SU-DHL-6 (cell line): ENCODE measurements around the gene HS6ST2.

Experiments used
- H2AFZ ChIP-seq: fragments of 200-600 bp; sonication (generic); 2 replicates; pipeline ENCODE4 v1.6.1; 2014; ENCODE audit warnings: low read depth, mild to moderate bottlenecking, moderate library complexity, mixed read lengths, antibody characterized with exemption, low read length; ENCODE audit not compliant: severe bottlenecking
- H3F3A ChIP-seq: fragments of 200-600 bp; shearing (Covaris generic); 2 replicates; pipeline ENCODE4 v1.6.0; 2016; ENCODE audit warnings: antibody characterized with exemption, mild to moderate bottlenecking; ENCODE audit not compliant: insufficient read depth
- H3K27ac ChIP-seq: fragments of 200-600 bp; sonication (generic); 2 replicates; pipeline ENCODE4 v1.5.1; 2016; ENCODE audit warnings: low read depth, mild to moderate bottlenecking, low read length, moderate library complexity, mixed read lengths
- H3K27me3 ChIP-seq: fragments of 200-600 bp; sonication (generic), shearing (Covaris generic); 2 replicates; pipeline ENCODE4 v1.6.0; 2014; ENCODE audit warnings: mild to moderate bottlenecking, low read length
- H3K36me3 ChIP-seq: fragments of 200-600 bp; sonication (generic); 2 replicates; pipeline ENCODE4 v1.6.1; 2014; ENCODE audit warnings: mild to moderate bottlenecking, low read length, mixed read lengths
- H3K4me2 ChIP-seq: fragments of 300-600, 200-600 bp; shearing (Covaris generic), sonication (generic); 2 replicates; pipeline ENCODE4 v1.6.0; 2014; ENCODE audit warnings: low read length, low read depth, mild to moderate bottlenecking; ENCODE audit not compliant: poor library complexity, severe bottlenecking
- H3K4me3 ChIP-seq: fragments of 200-600 bp; sonication (generic); 2 replicates; pipeline ENCODE4 v1.5.1; 2014; ENCODE audit warnings: antibody characterized with exemption, low read length, mild to moderate bottlenecking, mixed read lengths; ENCODE audit not compliant: insufficient read depth, poor library complexity, severe bottlenecking
- H3K79me2 ChIP-seq: fragments of 200-600 bp; sonication (generic); 2 replicates; pipeline ENCODE4 v1.6.1; 2014; ENCODE audit warnings: mild to moderate bottlenecking, low read length, moderate library complexity; ENCODE audit not compliant: insufficient read depth
- H3K9ac ChIP-seq: fragments of 200-600 bp; sonication (generic); 2 replicates; pipeline ENCODE4 v1.7.0; 2014; ENCODE audit warnings: mild to moderate bottlenecking, low read length
- H3K9me2 ChIP-seq: fragments of 200-600 bp; sonication (generic); replicated peaks from 2 replicates; pipeline ENCODE4 v1.6.1; 2014; ENCODE audit warnings: low read length; ENCODE audit not compliant: insufficient read depth
- H3K9me3 ChIP-seq: fragments of 200-600 bp; sonication (generic); 2 replicates; pipeline ENCODE4 v1.6.1; 2014; ENCODE audit warnings: low read length, mixed read lengths; ENCODE audit not compliant: insufficient read depth
- H4K20me1 ChIP-seq: fragments of 200-600 bp; sonication (generic); 2 replicates; pipeline ENCODE4 v1.6.1; 2014; ENCODE audit warnings: low read depth, mild to moderate bottlenecking, antibody characterized with exemption, low read length, moderate library complexity, mixed read lengths
- EZH2phosphoT487 ChIP-seq: fragments of 200-600 bp; sonication (generic), shearing (Covaris generic); conservative IDR thresholded peaks from 2 replicates; pipeline ENCODE4 v1.6.1; 2018; ENCODE audit warnings: mild to moderate bottlenecking, antibody characterized with exemption, low read length, moderate library complexity, mixed read lengths
- TF ChIP-seq, protein P1 (sequence below): fragments of 200-600 bp; sonication (generic); IDR thresholded peaks from one replicate; pipeline ENCODE4 v1.5.1; 2017; ENCODE audit warnings: antibody characterized with exemption, mild to moderate bottlenecking, low read length, moderate library complexity; ENCODE audit not compliant: insufficient read depth, poor library complexity, severe bottlenecking

Gene HS6ST2

DNA sequence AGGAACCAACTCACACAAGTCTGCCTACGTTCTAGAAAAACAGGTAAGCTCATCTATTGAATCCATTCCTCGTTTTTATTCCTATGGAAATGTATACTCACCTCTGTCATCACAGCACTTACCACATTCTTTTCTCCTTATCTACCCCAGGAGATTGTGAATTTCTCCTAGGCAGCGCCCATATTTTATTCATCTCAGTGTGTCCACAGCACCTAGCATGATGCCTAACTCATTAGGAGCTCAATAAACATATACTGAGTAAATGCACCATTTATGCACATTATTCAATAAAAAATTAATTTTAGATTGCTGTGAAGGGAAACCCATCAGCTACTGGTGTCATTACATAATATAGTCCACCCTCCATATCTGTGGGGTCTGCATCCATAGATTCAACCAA lies 363.4 kb downstream of the HS6ST2 start:
- Histone ChIP-seq H3K9ac (no peak overlapping the region), H4K20me1 (no peaks in the 10 kb centered on the region), H3F3A (no peaks in the 10 kb centered on the region), H3K9me3 (no peaks in the 10 kb centered on the region), H2AFZ (no peak overlapping the region), H3K4me2 (no peak overlapping the region), H3K9me2 (no peaks in the 10 kb centered on the region), H3K36me3 (no peaks in the 10 kb centered on the region), H3K27ac (no peak overlapping the region), H3K27me3 (no peaks in the 10 kb centered on the region), H3K4me3 (no peak overlapping the region), H3K79me2 (no peaks in the 10 kb centered on the region)
- TF ChIP-seq, protein P1, sequence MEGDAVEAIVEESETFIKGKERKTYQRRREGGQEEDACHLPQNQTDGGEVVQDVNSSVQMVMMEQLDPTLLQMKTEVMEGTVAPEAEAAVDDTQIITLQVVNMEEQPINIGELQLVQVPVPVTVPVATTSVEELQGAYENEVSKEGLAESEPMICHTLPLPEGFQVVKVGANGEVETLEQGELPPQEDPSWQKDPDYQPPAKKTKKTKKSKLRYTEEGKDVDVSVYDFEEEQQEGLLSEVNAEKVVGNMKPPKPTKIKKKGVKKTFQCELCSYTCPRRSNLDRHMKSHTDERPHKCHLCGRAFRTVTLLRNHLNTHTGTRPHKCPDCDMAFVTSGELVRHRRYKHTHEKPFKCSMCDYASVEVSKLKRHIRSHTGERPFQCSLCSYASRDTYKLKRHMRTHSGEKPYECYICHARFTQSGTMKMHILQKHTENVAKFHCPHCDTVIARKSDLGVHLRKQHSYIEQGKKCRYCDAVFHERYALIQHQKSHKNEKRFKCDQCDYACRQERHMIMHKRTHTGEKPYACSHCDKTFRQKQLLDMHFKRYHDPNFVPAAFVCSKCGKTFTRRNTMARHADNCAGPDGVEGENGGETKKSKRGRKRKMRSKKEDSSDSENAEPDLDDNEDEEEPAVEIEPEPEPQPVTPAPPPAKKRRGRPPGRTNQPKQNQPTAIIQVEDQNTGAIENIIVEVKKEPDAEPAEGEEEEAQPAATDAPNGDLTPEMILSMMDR: no peak
- no peak for TF ChIP-seq EZH2phosphoT487

DNA sequence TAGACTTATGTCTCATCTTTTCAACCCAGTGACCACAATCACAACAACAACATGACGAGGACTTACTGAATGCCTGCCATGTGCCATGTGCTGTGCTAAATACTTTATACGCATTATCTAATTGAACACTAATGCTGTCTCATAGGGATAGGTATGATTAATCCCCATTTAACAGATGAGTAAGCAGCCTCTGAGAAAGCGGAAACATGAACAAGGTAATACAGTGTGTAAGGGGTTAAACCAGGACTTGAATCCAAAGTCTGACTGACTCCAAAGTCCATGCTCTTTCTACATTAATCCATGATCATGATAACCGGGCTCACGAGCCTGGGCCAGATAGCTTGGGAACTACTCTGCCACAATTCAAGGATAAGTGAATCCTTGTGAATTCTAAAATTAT lies 364.3 kb downstream of the HS6ST2 start:
- no peaks in the 10 kb centered on the region for H4K20me1 ChIP-seq
- no peak overlapping the region for H3K4me2 ChIP-seq
- no peaks in the 10 kb centered on the region for H3K36me3 ChIP-seq
- H3K9me3 ChIP-seq: no peaks in the 10 kb centered on the region
- H3K9ac ChIP-seq: no peak overlapping the region
- no peak overlapping the region for H3K27ac ChIP-seq
- no peak overlapping the region for H2AFZ ChIP-seq
- H3K4me3 ChIP-seq: no peak overlapping the region
- no peaks in the 10 kb centered on the region for H3K79me2 ChIP-seq
- TF ChIP-seq, protein P1: no peak
- no peak for TF ChIP-seq EZH2phosphoT487
- H3F3A ChIP-seq: no peaks in the 10 kb centered on the region
- no peaks in the 10 kb centered on the region for H3K27me3 ChIP-seq
- H3K9me2 ChIP-seq: no peaks in the 10 kb centered on the region

DNA sequence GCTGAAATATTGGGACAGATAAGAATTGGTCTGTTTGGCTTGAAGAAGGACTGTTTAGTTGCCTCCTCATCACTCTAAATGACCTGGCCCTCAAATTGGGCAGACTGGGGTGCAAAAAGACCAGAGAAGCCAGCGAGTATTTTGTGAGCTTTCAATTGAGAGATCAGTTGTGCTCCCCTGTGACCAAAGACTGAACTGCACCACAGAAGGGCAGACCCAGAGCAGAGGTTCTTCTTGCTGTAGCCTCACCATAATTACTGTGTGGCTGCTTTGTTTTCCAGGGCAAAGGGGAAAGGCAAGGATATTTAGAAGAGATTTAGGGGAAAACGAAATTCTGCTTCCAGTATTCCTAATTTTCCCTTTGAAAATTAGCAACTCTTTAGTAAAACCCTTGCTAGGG lies 365.5 kb downstream of the HS6ST2 start:
- H3K9me3 ChIP-seq: no peaks in the 10 kb centered on the region
- no peaks in the 10 kb centered on the region for H4K20me1 ChIP-seq
- H3K4me2 ChIP-seq: no peak overlapping the region
- H3K79me2 ChIP-seq: no peaks in the 10 kb centered on the region
- no peaks in the 10 kb centered on the region for H3F3A ChIP-seq
- H3K36me3 ChIP-seq: no peaks in the 10 kb centered on the region
- no peak overlapping the region for H3K27ac ChIP-seq
- H3K27me3 ChIP-seq: no peaks in the 10 kb centered on the region
- H3K4me3 ChIP-seq: no peak overlapping the region
- H3K9me2 ChIP-seq: no peaks in the 10 kb centered on the region
- TF ChIP-seq, protein P1: no peak
- TF ChIP-seq EZH2phosphoT487: no peak
- no peak overlapping the region for H2AFZ ChIP-seq
- H3K9ac ChIP-seq: no peak overlapping the region

DNA sequence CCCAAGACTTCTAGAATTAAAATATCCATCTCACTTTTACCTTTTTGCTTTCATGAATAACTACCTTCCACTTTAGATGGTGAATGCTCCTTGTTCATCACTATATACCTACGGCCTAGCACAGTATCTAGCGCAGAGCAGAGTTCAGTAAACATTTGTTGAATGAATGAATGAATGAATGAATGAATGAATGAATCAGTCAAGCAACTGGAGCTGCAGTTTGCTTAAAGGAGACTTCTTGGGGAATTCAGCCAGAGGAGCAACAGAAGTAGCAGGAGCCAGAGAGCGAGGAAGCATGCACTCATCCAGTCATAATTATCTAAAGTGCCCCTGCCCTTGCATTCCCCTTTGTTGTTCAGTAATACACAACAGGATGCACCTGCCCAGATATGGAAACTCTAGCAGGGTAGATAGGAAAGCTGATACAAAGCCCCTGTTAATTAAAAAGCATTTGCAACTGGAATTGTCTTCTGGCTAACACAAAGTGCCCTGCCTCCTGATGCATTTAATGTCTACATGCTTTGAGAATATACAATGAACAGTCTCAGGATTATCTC lies 366.6 kb downstream of the HS6ST2 start:
- Histone ChIP-seq H3K27me3 (no peaks in the 10 kb centered on the region), H3K9me2 (no peaks in the 10 kb centered on the region), H3K9me3 (no peaks in the 10 kb centered on the region), H3K36me3 (no peaks in the 10 kb centered on the region), H4K20me1 (no peaks in the 10 kb centered on the region), H3K27ac (no peak overlapping the region), H2AFZ (no peak overlapping the region), H3K9ac (no peak overlapping the region), H3K79me2 (no peaks in the 10 kb centered on the region), H3F3A (no peaks in the 10 kb centered on the region), H3K4me3 (no peak overlapping the region), H3K4me2 (no peak overlapping the region)
- TF ChIP-seq, protein P1: no peak
- TF ChIP-seq EZH2phosphoT487: no peak
